Measurements from ENCODE around the gene TMEM134. TPM values are rescaled to one million over a fixed set of nuclear protein-coding genes. Genes with fewer than 3 reads are reported as not detected.

Gene TMEM134
- total and polyA plus RNA-seq, 9 of the 15 experiments (the other 6 are each of a cell fraction or from before 2014, with no cell fraction given), result 0.63 to 48.4 (median 10.7) TPM

DNA sequence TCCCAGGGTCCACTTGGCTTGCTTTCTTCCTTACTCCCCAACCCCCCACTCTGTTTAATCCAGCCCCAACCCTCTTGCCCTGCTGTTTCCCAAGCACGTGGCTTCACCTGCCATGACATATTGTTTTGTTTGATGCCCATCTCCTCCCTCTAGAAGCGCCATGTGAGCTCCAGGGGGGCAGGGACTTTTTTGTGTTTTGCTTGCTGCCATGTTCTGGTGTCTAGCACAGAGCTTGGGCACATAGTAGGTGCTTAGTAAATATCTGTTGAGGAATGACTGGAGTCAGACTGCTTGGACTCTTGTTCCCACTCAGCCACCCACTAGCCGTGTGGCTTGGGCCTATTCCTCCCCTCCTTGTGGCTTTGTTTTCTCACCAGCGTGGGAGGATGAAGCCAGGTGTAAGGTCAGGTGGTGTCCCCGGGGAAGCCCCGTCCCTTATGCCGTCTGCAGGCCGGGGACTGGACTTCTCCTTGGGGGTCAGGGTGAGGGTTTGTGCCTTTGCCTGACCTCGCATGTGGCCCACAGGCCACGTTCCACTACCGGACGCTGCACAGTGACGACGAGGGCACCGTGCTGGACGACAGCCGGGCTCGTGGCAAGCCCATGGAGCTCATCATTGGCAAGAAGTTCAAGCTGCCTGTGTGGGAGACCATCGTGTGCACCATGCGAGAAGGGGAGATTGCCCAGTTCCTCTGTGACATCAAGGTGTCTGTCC, 17.6 kb upstream of the TMEM134 start:
- peak overlapping the region in 1 of 2 experiments; percentile 80; a peak in 3 of 4 replicates for H3K9ac ChIP-seq (ENCODE audit: insufficient read depth in 1 of 2, low read depth in 2 of 2, low read length in 2 of 2)
- no peak overlapping the region for H3K4me3 ChIP-seq
- ATAC-seq, result no peak
- no peaks in the 10 kb centered on the region for H3K9me1 ChIP-seq (ENCODE audit: control insufficient read depth, insufficient read depth, low read length)
- peaks cover 28 to 79% of the 10 kb centered on the region in 2 experiments for H3K4me1 ChIP-seq (replicated peaks in 1 of 2; ENCODE audit: control insufficient read depth in 2 of 2, insufficient read depth in 2 of 2, low read length in 2 of 2)
- H3K27ac ChIP-seq (ENCODE audit: extremely low read depth, low read depth, low read length), result peak overlapping the region; percentile 42; the same call in 2 of the 3 replicates
- H3K36me3 ChIP-seq (ENCODE audit: control insufficient read depth, insufficient read depth, low read length), result peaks cover 43% of the 10 kb centered on the region; the same call in 1 of the 3 replicates
- H3K4me2 ChIP-seq (ENCODE audit: insufficient read depth, low read length), result no peak overlapping the region
- intact Hi-C loops (cut with micrococcal nuclease) (no loop called here), in situ Hi-C loops (cut with MboI) (no loop called here)
- no TSS peak for BruUV-seq (replicated peaks)
- no peaks in the 10 kb centered on the region for H3K9me3 ChIP-seq (replicated peaks; ENCODE audit: control insufficient read depth, insufficient read depth, low read depth, low read length)
- H3K79me2 ChIP-seq (ENCODE audit: control insufficient read depth, insufficient read depth, low read length), result peaks cover 34% of the 10 kb centered on the region
- no peaks in the 10 kb centered on the region for H4K20me1 ChIP-seq (replicated peaks; ENCODE audit: control insufficient read depth, insufficient read depth, low read length)
- POLR2A ChIA-PET, result interaction anchor here (0.6 kb wide), 1 partner anchor 174 kb away, joined by 3 read pairs; no protein-coding TSS in a partner anchor
- CTCF ChIA-PET (ENCODE audit: low intra/inter-chr PET ratio), result no interaction called here
- no peak for FAIRE-seq
- no peaks in the 10 kb centered on the region for H3K27me3 ChIP-seq (ENCODE audit: control insufficient read depth in 2 of 2, insufficient read depth in 2 of 2, low read length in 2 of 2)
- 87% methylated on average over 20 of the region's 20 CpGs for WGBS (ENCODE audit: insufficient coverage, low coverage, missing lambda C conversion rate)
- TF ChIP-seq MAFG (tag; conservative IDR thresholded peaks at IDR 0.05), result no peak
- TF ChIP-seq, protein P1, sequence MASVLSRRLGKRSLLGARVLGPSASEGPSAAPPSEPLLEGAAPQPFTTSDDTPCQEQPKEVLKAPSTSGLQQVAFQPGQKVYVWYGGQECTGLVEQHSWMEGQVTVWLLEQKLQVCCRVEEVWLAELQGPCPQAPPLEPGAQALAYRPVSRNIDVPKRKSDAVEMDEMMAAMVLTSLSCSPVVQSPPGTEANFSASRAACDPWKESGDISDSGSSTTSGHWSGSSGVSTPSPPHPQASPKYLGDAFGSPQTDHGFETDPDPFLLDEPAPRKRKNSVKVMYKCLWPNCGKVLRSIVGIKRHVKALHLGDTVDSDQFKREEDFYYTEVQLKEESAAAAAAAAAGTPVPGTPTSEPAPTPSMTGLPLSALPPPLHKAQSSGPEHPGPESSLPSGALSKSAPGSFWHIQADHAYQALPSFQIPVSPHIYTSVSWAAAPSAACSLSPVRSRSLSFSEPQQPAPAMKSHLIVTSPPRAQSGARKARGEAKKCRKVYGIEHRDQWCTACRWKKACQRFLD (CRISPR knock-in tag; IDR thresholded peaks at IDR 0.05), result no peak
- TF ChIP-seq PPARD (CRISPR knock-in tag; IDR thresholded peaks at IDR 0.05), result no peak
- TF ChIP-seq ZKSCAN1 (IDR thresholded peaks at IDR 0.05; ENCODE audit: low read depth, low read length), result peak; percentile 92
- TF ChIP-seq SMC3 (conservative IDR thresholded peaks at IDR 0.05; ENCODE audit: insufficient read depth, low read depth, low read length), result no peak
- TF ChIP-seq ZNF431 (CRISPR knock-in tag; IDR thresholded peaks at IDR 0.05), result no peak
- TF ChIP-seq ZNF124 (CRISPR knock-in tag; IDR thresholded peaks at IDR 0.05), result no peak
- TF ChIP-seq ZNF143 (CRISPR knock-in tag; IDR thresholded peaks at IDR 0.05), result no peak
- TF ChIP-seq GTF2E2 (tag; IDR thresholded peaks at IDR 0.05), result no peak
- no peak for TF ChIP-seq TAF15 (IDR thresholded peaks at IDR 0.05; ENCODE audit: low read depth, low read length)
- no peak for TF ChIP-seq SMAD1 (IDR thresholded peaks at IDR 0.05; ENCODE audit: low read depth, low read length, partially characterized antibody)
- peak; percentile 37; the same call in 1 of the 2 replicates for TF ChIP-seq RBFOX2 (IDR thresholded peaks at IDR 0.05; ENCODE audit: low read depth, low read length)
- H2AFZ ChIP-seq (ENCODE audit: low read depth, low read length), result no peak overlapping the region
- no peak for DNase-seq (ENCODE audit: extremely low read depth in 1 of 4, low spot score in 3 of 4)

All from K562 (cell line).